GM19397 (cell line): Measurements from ENCODE around the gene SYT8.
"Not testable (repeated sequence)": the region's sequence is repeated elsewhere in the genome, so short reads cannot be mapped to it uniquely, and the experiment has no call there.

ENCODE experiments used
- ATAC-seq: cut with Tn5 transposase; IDR thresholded peaks from one replicate; pipeline ENCODE4 v1.9.1; 2021; ENCODE audit warnings: mild to moderate bottlenecking, moderate library complexity; ENCODE audit not compliant: unreplicated experiment

Gene SYT8

GRCh38 chr11:1834779-1835670 is at the start of gene SYT8:
Gene SYT8 (plus strand): TSS chr11:1834990. CDS start chr11:1835106, 116 bp downstream.
- ATAC-seq = no peak

GRCh38 chr11:1785749-1786413 is 48.9 kb upstream of the SYT8 start:
- no peak for ATAC-seq

- ATAC-seq = no peak
Measured at GRCh38 chr11:1786466-1786865, 48.3 kb upstream of the SYT8 start.

GRCh38 chr11:1791912-1792311 is 42.9 kb upstream of the SYT8 start:
- ATAC-seq = no peak

- no peak for ATAC-seq
Measured at GRCh38 chr11:1792461-1792860, 42.3 kb upstream of the SYT8 start.

GRCh38 chr11:1793081-1793480 is 41.7 kb upstream of the SYT8 start:
- ATAC-seq = no peak

- no peak for ATAC-seq
Measured at GRCh38 chr11:1796413-1797011, 38.3 kb upstream of the SYT8 start.

GRCh38 chr11:1797391-1798125 is 37.2 kb upstream of the SYT8 start:
- no peak for ATAC-seq

GRCh38 chr11:1803246-1803645 is 31.5 kb upstream of the SYT8 start:
- ATAC-seq = no peak

- not testable (repeated sequence) for ATAC-seq
Measured at GRCh38 chr11:1803835-1804519, 30.8 kb upstream of the SYT8 start.

- no peak for ATAC-seq
Measured at GRCh38 chr11:1805525-1805924, 29.3 kb upstream of the SYT8 start.

- no peak for ATAC-seq
Measured at GRCh38 chr11:1807264-1807995, 27.4 kb upstream of the SYT8 start.

- ATAC-seq = no peak
Measured at GRCh38 chr11:1810761-1811160, 24.0 kb upstream of the SYT8 start.

GRCh38 chr11:1812274-1812673 is 22.5 kb upstream of the SYT8 start:
- no peak for ATAC-seq

- no peak for ATAC-seq
Measured at GRCh38 chr11:1812801-1813200, 22.0 kb upstream of the SYT8 start.

- not testable (repeated sequence) for ATAC-seq
Measured at GRCh38 chr11:1813356-1813755, 21.4 kb upstream of the SYT8 start.

GRCh38 chr11:1814691-1815090 is 20.1 kb upstream of the SYT8 start:
- no peak for ATAC-seq

GRCh38 chr11:1815311-1815710 is 19.5 kb upstream of the SYT8 start:
- no peak for ATAC-seq

- ATAC-seq = no peak
Measured at GRCh38 chr11:1815751-1816150, 19.0 kb upstream of the SYT8 start.

- ATAC-seq = no peak
Measured at GRCh38 chr11:1817000-1817399, 17.8 kb upstream of the SYT8 start.
